ENCODE results near the gene YIPF3.
"Not testable (repeated sequence)": the region's sequence is repeated elsewhere in the genome, so short reads cannot be mapped to it uniquely, and the experiment has no call there.

The YIPF3 gene

DNA sequence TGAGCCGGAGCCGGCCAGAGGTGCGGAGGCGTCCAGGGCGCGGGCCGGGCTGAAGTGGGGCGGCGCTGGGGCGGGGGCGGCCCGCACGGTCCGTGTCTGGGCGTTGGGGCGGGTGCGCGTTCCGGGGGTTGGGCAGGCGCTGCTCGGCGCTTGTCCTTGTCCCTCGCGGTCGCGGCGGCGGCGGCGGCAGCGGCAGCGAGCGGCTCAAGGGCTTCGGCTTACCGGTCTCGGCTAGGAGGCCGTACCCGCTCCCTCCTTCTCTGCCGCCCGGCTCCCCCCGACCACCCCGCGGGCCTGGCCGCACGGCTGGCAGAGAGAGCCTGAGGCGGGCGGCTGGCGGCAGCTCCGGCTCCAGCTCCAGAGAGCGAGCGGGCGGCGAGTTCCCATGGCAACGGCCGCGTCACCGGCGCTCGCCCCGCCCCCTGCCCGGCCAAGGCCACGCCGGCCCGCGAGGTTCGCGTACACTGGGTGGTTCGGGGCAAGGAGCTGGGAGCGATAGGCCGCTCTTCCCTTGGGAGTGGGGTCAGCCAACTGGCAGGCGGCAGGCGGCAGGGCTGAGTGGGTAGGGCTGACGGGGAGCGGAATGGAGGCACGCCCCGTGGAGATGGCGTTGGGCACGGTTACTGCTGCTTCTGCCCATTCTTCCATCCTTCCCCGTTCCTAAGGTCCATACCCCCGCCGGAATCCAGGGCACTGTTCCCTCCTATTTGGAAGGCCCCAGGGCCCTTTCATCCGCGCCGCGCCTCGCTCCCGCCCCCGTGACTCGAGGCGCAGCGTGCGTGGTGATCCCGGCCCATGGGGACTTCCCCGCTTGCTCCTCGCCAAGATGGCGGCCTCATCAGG is 6.5 kb downstream of the YIPF3 start, which contains the start of gene LRRC73:
Gene LRRC73, minus strand, starts transcription at position 363 of the 843 bp plus-strand sequence. CDS start 561 bp downstream, outside the sequence.
- in situ Hi-C loops (cut with MboI; ENCODE audit: low sequenced_read_pairs): no loop called here

DNA sequence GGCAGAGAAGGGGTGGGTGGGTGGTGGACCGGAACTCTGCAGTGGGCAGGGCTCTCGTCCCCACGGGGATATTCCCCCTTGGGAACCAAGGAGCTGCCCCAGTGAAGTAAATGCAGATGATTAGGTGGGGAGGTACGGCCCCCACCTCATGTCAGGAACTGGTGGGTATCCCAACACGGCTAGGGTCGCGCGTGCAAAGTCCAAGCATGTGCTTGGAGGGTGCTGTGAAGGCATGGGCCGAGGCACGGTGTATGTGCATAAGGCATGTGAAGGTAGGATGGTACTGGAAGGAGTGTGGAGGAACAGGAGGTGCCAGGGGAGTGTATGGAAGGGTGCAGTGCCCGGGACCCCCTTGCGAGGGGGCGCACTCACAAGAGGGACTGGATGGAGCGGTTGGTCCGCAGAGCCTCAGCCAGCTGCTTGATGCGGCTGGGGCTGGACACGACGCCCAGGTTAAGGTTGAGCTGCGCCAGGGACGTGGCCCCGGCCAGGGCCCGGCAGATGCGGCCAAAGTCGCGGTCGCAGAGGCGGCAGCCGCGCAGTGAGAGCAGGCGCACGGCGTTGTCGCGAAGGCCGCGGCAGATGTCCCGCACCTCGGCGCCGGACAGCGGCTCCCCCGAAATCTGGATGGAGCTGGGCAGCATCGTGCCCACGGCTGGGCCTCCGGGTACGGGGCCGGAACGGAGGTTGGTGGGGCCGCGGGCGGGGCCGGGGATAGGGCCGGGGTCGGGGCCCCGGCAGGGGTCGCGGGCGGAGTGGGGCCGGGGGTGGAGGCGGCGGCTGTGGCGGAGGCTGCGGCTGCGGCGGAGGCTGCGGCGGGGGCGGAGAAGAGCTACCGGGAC is 7.4 kb downstream of the YIPF3 start:
- in situ Hi-C loops (cut with MboI; ENCODE audit: low sequenced_read_pairs): no loop called here

DNA sequence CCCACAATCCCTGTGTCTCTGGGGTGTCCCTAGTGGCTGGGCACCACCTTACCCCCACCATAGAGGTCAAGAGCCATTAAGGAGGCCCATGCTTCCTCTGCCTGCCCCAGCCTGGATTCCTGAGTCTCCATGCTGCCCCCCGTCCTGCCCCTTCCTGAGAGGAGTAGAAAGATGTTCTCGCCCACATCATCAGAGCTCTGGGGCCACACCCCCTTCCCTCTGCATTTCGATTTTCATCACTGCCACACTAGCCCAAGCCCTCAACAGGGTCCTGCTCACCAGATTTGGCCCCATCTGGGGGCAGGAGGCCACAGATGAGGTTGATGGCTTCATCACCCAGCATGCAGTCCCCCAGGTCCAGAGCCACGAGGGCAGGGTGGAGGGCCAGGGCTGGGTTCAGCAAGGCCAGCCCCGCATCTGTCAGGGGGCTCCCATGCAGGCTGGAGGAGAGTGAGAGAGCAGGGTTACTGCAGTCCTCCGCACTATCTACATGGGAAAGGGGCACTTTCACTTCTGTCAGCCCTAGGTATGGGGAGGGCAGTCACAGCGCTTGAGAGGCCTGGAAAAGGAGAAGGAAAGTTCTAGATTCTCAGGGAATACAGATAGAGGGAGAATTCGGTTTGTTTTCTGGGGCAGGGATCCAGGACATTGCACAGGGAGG is 8.1 kb downstream of the YIPF3 start:
- in situ Hi-C loops (cut with MboI; ENCODE audit: low sequenced_read_pairs): no loop called here

DNA sequence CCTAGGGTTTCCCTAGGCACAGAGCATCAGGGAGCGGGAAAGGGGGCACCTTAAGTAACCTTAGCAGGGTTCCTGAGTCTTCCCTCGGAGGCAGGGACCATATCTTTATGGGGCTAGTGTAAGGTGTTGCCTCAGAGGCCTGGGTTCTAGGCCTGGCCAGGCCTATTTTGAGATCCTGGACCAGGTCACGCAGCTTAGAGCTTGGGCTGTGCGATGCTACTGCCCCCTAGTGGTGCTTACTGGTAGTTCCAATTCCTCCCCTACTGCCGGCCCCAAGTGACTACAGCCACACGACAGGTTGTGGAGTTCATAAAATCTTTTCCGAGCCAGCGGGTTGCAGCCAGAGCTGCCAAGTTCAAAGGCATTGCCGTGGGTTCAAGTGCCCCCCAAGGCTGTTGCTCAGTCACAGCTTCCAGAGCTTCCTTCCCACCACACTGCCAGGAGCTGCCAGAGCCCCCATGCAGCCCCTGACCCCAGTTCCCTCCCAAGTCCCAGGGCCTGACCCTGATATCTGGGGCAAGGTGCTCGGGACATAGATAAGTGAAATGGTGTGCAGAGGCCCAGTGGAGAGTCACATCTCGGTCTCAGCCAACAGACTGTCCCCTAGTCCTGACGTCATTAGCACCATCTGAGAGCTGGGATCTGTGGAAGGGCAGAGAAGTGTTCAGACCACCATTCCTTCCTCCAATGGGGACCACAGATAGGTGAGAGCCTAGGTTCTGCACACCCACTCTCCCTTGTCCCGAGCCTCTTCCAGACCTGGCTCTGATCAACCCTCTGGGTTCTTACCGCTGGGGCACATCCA is 9.9 kb downstream of the YIPF3 start:
- in situ Hi-C loops (cut with MboI; ENCODE audit: low sequenced_read_pairs): no loop called here

DNA sequence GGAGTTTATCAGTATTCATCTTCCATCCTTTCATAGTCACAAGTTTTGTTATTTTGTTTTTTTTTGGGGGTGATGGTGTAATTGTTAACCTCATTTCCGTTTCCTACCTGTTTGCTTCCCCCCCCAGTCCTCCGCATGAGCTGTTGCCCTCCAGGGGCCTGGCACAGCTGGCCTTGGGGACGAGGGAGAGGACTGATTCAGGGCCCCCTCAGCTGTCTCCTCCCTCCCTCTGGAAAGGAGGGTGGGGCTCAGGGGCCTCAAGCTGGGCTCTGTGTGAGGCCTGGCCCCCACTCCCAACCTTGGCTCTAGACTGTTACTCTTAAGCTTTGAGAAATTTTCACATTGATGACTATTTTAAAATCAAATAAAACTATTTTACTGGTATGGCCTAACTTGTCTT is 10.6 kb downstream of the YIPF3 start:
- in situ Hi-C loops (cut with MboI; ENCODE audit: low sequenced_read_pairs): no loop called here

DNA sequence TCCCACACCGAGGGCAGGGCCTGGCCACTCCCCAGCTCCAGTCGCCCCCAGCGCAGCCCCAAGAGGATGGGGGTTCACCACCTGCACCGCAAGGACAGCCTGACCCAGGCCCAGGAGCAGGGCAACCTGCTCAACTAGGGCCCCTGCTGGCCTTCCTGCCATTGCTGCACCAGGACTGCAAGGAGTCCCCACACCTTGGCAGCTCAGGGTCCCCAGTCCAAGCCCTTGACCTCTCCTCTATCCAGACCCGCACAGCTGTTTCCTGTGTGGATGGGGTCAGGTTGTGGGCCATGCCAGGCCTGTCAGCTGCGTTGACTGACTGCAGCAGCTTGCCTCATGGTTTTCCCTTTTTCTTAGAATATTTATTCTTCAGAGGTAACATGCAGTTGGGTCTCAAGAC is 11.0 kb downstream of the YIPF3 start:
- in situ Hi-C loops (cut with MboI; ENCODE audit: low sequenced_read_pairs): no loop called here

DNA sequence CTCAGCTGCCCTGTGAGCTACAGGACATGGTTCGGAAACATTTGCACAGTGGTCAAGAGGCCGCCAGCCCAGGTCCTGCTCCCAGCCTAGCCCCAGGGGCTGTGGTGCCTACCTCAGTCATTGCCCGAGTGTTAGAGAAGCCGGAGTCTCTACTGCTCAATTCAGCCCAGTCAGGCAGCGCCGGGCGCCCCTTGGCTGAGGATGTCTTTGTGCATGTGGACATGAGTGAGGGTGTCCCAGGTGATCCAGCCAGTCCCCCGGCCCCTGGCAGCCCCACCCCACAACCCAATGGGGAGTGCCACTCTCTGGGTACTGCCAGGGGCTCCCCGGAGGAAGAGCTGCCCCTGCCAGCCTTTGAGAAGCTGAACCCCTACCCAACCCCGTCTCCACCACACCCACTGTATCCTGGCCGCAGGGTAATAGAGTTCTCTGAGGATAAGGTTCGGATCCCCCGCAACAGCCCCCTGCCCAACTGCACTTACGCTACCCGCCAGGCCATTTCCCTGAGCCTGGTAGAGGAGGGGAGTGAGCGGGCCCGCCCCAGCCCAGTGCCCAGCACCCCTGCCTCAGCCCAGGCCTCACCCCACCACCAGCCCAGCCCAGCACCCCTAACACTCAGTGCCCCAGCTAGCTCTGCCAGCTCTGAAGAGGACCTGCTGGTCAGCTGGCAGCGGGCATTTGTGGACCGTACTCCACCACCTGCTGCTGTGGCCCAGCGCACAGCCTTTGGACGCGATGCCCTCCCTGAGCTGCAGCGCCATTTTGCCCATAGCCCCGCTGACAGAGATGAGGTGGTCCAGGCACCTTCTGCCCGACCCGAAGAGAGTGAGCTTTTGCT is 11.8 kb downstream of the YIPF3 start:
- in situ Hi-C loops (cut with MboI; ENCODE audit: low sequenced_read_pairs): no loop called here

DNA sequence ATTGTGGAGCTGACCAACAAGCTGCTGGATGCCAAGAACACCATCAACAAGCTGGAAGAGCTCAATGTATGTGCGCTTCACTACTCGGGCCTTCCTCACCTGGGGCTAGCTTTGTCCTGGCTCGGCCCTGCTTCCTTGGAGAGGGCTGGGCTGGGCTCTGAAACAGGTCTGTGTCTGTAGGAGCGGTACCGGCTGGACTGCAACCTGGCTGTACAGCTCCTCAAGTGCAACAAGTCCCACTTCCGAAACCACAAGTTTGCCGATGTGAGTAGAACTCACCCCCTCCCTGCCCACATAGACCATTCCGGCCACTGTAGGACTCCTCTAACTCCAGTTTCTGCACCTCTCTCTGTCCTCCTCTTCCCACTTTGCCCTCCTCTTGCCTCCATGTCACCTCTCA is 13.3 kb downstream of the YIPF3 start:
- in situ Hi-C loops (cut with MboI; ENCODE audit: low sequenced_read_pairs): no loop called here

DNA sequence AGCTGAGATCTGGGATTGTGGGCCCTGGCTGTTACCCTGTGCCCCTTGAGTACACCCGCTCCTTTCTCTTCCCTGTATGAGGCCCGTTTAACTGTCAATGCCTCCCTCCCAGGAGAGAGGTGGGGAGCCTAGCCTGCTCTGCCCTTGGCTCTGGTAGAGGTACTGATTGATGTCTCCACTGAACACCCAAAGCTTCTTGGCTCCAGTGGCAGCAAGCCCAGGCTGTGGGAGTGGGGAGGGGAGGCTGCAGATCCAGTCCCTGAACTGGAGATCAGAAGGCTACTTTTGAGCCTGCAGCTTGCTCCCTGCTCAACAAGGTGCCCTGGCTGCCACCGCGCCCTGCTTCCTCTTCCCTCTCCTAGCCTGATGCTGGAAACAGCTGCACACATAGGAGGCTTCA is 14.1 kb downstream of the YIPF3 start:
- in situ Hi-C loops (cut with MboI; ENCODE audit: low sequenced_read_pairs): no loop called here

DNA sequence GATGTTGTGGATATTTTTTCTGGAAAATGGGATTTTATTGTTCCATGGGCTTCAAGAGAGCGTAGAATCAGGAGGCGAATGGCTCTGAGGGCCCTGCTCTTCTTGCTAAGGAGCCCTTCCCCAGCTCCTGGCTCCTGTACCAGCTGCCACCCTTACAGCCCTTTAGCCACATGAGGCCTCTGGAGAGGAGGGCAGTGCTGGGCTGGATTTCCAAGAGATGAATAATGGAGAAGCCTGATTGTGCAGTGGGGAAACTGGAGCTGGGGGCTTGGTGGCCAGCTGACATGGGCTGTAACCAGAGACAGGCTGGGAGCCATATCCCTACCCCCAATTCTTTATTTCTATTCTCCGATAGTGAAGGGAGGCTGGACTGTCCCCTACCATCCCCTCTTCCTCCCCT is 15.8 kb downstream of the YIPF3 start:
- in situ Hi-C loops (cut with MboI; ENCODE audit: low sequenced_read_pairs): no loop called here

DNA sequence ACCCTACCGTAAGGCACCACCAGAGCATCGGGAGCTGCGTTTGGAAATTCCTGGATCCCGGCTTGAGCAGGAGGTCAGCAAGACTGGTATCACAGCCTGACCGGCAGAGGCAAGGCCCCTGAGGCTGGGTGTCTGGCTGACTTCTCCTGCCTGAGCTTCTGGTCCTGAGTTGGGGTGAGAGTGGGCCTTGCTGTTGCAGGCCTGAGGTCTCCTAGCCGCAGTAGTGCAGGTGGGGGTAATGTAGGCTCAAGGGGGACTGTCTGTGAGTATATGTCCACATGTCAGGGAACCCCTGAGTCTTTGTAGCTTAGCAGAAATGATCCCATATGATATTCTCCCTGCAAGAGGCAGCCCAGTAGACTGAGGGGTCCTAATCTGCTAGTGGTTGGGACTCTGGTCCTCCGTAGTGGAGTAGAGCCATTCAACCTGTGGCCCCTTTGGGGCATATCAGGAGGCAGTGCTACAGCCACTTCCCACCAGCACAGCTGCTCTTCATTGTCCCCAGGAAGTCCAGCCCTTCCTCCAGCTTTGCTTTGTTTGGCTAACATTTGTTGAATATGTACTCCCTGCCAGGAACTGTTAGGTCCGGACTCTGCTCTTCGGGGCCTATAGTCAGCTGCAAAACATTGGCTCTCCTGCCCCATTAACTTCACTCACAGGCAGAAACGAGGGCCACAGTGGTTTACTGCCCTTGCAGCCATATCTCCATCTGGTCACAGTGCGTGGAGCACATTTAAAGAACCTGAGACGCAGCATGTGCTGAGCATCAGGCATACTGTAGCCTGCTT is 17.5 kb downstream of the YIPF3 start:
- in situ Hi-C loops (cut with MboI; ENCODE audit: low sequenced_read_pairs): no loop called here

DNA sequence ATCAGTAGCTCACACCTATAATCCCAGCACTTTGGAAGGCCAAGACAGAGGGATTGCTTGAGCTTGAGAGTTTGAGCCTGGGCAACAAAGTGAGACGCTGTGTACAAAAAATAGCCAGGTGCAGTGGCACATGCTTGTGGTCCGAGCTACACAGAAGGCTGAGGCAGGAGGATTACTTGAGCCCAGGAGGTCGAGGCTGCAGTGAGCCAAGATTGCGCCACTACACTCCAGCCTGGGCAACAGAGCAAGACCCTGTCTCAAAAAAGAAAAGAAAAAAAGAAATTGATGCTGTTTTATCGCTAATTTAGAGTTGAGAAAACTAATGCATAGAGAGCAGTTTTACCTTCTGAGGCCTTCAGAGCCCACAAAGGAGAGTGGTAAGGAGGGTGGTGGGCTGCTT is 18.4 kb downstream of the YIPF3 start:
- in situ Hi-C loops (cut with MboI; ENCODE audit: low sequenced_read_pairs): not testable (repeated sequence)

DNA sequence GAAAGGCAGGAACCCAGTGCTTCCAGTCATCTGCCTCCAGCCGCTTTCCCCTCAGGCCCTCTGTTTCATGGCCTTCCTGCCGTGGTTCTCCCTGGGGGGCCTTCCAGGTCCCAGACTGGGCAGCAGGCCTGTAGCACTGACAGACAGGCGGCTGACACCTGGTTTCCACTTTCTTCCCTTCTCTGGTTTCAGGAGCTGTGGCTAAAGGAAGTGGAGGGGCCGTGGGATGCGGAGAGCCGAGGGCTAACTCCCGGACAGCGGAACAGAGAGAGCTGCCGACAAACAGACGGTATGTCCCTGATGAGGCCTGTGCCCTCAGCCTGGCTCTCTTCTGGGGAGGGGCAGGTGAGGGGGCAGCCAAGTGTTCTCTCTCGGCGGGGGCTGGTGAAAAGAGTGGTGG is 19.0 kb downstream of the YIPF3 start:
- in situ Hi-C loops (cut with MboI; ENCODE audit: low sequenced_read_pairs): no loop called here

DNA sequence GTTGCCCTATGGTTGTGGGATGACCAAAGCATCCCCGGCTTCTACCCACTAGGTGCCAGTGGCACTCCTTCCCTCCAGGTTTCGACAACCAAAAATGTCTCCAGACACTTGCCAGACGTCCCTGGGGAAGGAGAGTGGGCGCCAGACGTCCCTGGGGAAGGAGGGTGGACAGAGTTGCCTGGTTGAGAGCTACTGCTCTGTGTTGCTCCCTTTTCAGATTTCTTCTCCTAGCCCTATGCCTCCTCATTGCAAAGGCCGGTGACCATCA is 19.7 kb downstream of the YIPF3 start:
- in situ Hi-C loops (cut with MboI; ENCODE audit: low sequenced_read_pairs): no loop called here

DNA sequence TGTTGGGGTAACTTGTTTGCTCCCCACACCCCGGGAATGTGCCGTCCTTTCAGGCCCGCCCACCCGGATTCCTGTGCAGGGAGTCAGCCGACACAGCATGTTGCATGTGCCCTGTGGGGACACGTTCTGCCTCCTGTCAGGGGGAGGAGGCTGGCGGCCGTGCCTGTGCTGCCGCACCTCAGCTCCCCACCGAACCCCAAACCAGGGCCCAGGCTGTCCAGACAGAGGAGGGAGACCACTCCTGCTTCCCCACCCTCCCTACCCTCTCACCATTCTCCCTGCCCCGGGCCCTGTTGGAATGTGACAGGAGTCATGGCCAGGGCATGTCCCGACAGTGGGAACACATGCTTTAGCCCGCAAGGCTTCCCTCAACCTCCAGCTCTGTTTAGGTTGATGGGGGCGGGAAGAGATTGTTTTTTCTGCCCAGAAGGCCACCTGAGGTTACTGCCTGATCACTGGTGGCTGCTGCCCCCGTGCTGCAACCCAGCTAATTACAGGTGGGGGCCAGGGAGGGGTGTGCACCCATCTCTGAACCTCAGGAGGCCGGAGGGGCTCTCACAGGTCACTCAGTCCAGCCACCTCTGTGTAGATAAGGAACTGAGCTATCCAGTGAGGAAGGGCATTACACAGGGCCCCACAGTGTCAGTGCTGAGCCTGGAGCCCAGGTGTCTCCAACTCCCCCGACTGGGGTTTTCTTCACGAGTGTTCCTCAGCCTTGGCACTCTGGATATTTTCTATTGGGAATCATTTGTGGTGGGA is 20.2 kb downstream of the YIPF3 start:
- in situ Hi-C loops (cut with MboI; ENCODE audit: low sequenced_read_pairs): no loop called here

DNA sequence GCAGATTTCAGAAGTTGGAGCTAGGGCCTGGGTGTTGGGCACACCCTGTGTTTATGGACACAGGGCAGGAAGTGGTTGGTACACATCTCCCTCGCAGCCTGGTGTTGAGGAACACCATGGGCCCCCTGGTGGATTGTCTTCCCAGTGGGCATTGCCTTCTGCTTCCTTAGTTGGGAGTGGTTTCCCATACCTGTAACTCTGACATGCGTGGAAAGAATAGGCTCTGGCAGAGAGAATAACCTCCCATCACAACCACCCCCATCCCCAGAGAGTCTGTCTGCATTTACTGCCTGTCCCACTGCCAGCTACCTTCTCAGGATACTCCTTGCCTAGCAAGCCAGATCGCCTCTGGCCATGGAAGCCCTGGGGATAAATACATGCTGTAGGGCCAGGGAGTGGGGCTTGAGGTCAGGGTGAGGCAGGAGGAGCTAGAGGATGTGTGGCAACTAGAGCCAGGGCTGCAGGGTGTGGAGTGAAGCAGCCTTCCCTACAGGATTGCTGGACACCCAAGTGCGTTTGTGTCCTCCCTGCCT is 21.3 kb downstream of the YIPF3 start:
- in situ Hi-C loops (cut with MboI; ENCODE audit: low sequenced_read_pairs): no loop called here

DNA sequence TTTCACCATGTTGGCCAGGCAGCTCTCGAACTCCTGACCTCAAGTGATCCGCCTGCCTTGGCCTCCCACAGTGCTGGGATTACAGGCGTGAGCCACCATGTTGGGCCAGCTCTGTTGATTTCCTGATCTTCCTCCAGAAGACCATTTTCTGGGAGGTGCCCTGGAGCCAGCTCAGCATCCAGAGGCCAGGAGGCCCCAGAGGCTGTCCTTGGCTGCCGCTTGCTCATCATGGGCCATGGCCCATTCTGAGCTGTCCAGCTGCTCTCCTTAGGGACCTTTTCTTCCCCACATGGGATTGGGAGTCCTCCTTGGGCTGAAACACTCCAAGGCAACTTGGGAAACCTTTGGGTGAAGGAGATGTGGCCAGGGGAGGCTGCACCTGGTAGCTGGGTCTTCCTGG is 22.0 kb downstream of the YIPF3 start:
- in situ Hi-C loops (cut with MboI; ENCODE audit: low sequenced_read_pairs): no loop called here

DNA sequence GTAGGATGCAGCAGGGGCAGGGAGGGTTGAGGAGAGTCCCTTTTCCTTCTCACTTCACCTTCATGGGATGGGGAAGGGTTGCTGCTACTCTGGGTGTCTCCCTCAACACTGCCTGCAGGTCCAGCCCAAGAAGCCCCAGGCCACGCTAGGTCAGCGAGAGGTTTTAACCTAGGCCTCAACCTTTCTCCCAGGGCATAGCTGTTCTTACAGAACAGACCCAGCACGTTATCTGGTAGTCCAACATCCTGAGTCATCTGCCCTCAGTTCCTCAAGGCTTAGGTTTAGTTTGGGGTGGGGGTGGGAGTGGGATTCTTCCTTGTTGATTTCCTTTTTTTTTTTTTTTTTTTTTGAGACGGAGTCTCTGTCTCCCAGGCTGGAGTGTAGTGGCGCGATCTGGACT is 22.4 kb downstream of the YIPF3 start:
- in situ Hi-C loops (cut with MboI; ENCODE audit: low sequenced_read_pairs): no loop called here
